Dermis microvascular lymphatic vessel endothelial cell (primary cell): ENCODE data around the gene CHSY3. TPM values are rescaled to one million over a fixed set of nuclear protein-coding genes. Genes with fewer than 3 reads are reported as not detected.

Experiments used
- DNase-seq, 2 donors: peaks; one replicate each; pipeline versions ENCODE4 v3.0.0 to v3.0.0-alpha.2; 2010; ENCODE audit warnings: low read depth in 2 of 2
- total RNA-seq: library from RNA; depleted of rRNA; stranded (reverse); fragments of >200 nt; gene quantifications from 2 replicates; pipeline ENCODE4 v1.2.1, GENCODE V29; 2014

CHSY3 gene
- total RNA-seq, 1 donor from 2014 or later = 3.0 TPM

DNA sequence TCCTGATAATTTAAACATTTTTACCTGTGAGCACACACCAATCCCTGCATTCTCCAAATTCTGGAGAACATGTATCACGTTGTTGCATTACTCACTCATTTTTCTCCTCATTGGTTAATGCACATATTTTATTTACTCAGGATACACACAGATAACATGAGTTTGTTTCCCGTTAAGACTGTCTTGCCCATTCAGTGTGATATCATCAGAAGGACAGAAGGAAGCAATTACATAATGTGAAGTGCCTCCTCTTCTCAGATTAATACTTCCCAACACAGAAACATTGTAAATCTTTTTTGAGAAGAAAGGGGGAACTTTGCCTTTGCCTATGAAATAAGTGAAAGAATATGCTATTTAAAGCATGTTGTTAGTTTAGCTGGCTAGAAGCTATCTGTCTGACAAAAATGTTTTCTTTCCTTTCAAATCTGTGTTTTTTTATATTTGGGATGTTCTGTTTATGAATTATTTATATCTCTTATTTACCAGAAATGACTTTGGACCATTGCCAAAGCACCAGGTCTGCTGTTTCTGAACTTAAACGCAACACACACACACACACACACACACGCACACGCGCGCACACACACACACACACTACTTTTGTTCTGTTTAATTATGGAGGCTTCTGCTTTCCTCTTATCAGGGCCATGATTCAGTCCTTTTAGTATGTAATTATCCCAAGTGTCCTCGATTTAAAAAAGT lies 186.5 kb downstream of the CHSY3 start:
- DNase-seq = no peak

DNA sequence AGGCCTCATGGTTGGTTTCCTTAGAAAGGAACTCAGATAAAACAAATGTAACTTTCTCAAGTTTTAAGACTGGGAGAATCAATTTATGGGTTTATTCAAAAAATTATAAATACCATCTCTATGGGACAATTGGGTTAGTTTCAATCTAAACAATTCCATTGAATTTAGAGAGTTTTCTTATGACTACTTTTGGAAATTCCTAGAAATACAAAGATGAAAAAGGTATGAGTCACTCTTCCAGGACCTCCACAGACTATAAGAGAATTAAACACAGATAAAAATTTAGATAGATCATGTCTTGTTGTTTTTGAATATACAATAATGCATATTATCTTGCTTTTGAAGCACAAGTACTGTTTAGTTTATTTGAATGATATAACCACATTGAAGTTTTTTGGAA lies 188.7 kb downstream of the CHSY3 start:
- no peak for DNase-seq

- DNase-seq = no peak
These were observed 192.2 kb downstream of the CHSY3 start for GRCh38 chr5:130096483-130096882.

- no peak for DNase-seq
These were observed 194.7 kb downstream of the CHSY3 start for GRCh38 chr5:130099008-130099407.

DNA sequence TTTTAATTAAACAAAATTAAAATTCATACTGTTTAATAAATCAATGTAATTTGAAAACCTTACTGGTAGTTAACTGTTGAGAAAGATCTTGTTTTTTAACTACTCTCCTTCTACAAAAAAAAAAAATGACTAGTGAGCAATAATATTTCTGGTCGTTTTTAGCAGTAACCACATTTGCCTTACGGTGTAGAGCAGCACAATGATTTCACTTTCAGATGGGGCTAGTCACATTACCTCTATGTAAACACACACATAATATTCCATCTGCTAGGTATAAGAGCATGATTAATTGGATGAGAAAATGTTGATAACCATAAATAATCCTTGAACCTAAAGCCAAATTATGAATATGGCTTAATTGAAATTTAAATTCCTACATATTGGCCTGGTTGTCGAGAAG lies 198.1 kb downstream of the CHSY3 start:
- no peak for DNase-seq

GRCh38 chr5:130102960-130103359 lies 198.7 kb downstream of the CHSY3 start:
- DNase-seq = no peak

GRCh38 chr5:130104895-130105688 lies 200.8 kb downstream of the CHSY3 start:
- no peak for DNase-seq

DNA sequence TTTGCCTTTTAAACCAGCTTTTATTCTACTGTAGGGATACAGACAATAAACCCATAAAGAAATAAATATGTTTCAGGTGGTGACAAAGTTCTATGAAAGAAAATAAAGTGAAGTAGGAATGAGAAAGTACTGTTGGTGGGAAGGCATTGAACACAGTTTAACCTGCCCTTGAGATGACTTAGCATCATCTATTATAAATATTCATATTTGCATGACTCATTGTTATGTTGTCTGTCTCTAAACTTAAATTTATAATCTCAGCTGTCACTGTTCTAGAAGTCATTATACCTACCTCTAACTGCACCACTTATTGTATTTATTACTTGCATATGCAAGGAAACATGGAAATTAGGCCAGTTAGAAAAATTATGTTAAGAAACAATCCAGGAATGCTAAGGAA lies 202.2 kb downstream of the CHSY3 start:
- DNase-seq = no peak

DNA sequence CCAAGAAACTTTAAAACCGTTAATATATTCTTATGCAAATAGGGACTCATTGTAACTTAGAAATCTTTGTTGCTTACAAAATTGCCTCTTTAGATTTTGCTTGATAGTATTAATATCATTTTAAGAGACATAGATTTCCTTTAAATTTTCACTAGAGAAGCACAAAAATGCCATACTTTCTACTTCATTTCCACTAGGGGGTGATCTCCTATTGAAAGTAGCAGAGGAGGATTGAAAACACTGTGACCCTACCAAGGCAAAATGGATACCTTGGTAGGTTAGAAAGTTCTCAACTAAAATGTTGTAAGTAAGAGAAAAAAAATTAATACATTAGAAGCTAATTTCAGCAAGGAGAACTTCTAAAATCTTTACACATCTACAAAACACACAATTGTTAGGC lies 204.9 kb downstream of the CHSY3 start:
- DNase-seq = peak; percentile 21 to 42

GRCh38 chr5:130110328-130110727 lies 206.1 kb downstream of the CHSY3 start:
- no peak for DNase-seq

DNA sequence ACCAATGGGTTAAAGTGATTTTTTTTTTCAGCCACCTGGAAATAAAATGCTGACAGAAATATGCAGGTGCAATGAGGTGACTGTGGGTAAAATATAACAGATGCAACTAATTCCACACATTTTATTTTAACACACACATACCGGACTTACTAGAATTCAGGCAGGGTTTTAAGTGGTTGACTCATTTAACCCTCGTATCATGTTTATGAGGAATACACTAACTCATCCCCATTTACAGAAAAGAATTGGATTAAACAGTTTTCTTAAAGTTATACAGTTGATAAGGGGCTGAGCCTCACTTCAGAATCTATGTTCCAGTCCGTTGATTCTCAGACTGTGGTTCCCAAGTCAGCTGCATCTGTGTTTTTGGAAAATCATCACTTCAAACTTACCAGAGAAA lies 207.5 kb downstream of the CHSY3 start:
- DNase-seq = no peak

DNA sequence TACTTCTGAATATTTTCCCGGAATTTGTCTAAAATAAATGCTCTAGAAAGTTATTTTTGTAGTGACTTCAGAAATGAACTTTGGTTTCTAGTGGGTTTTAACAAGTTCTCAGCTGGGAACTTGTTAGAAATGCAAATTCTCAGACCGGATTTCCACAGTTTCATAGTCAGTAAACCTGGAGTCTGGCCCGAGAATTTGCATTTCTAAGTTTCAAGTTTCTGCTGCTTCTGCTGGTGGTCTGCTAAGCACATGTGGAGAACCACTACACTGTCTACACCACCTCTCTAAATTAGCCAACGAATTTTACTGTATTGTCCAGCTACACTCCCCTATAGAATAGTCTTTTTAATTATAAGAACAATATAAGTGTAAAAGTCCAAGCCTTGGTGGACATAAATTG lies 208.0 kb downstream of the CHSY3 start:
- DNase-seq = no peak

- DNase-seq = no peak
These were observed 211.4 kb downstream of the CHSY3 start for GRCh38 chr5:130115686-130116085.

DNA sequence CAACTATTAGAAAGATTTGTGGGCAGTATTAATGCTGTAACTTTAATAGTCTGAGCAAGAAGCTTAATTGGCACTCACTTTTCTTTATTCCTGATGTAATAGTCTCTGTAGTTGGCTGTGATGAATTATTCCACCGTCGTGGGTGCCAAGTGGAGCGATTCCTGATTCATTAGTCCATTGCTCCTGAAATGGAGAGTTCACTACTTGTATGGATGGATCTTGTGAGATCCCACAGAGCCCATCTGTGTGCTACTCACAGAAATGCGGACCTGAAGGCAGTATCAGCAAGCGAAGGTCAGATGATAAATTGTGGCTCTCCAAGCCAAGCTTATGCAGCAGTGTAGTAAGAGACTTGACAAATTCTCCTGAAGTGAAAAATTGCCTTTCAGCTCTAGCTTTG lies 212.2 kb downstream of the CHSY3 start:
- no peak for DNase-seq

DNA sequence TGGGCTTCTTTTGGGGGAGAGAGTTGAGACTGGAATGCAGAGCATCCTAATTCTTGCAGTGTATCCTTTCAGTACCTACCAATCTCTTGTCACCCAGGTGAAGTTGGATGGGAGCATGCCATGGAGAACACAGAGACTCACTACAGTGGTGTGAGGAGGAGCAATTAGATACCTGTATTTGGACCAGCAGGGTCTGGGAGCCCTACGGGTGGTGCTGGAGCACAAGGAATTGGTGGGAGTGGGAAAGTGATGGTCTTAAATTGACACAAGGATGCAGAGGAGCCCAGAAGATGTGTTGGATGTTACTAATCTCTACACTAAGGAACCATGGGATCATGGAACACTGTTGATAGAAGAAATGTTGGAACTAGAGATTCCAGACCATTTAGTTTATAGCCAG lies 212.7 kb downstream of the CHSY3 start:
- no peak for DNase-seq

DNA sequence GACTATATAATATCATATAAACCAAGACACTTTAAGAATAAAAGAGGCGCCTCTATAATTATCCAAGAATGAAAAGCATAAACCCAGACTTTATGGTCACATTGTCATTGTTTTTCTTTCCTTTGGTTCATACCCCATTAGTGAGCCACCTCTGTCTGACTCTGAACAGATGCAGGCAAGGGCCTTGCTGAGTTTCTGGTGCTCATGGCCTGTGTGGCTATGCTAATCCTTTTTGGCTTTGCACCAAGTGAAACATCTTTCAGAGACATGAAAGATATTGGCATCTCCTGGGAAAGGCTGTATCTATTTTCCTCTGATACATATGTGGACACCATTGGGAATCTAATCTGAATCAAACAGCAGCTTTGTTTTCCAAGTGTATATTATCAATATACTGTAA lies 222.5 kb downstream of the CHSY3 start:
- DNase-seq = no peak

- DNase-seq = peak in 1 of 2 donors; percentile 30
These were observed 231.2 kb downstream of the CHSY3 start for GRCh38 chr5:130135506-130135905.

DNA sequence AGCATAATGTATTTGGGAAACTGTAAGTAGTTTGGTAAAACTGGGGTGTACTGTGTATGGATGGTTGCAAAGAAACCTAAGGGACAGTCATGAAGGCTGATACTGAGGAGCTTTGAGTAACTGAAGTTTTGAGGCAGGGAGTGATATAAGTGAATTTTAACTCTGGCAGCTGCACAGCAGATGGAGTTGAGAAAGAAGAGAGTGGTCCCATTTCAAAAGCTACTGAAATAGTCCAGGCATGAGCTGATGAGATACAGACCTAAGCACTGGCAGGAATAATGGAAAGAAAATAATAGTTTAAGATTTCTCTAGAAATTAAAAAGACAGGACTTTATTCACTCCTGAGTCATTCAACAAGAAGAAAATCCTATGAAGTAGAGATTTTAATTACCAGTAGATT lies 232.0 kb downstream of the CHSY3 start:
- no peak for DNase-seq

GRCh38 chr5:130137681-130138080 lies 233.4 kb downstream of the CHSY3 start:
- no peak for DNase-seq

DNA sequence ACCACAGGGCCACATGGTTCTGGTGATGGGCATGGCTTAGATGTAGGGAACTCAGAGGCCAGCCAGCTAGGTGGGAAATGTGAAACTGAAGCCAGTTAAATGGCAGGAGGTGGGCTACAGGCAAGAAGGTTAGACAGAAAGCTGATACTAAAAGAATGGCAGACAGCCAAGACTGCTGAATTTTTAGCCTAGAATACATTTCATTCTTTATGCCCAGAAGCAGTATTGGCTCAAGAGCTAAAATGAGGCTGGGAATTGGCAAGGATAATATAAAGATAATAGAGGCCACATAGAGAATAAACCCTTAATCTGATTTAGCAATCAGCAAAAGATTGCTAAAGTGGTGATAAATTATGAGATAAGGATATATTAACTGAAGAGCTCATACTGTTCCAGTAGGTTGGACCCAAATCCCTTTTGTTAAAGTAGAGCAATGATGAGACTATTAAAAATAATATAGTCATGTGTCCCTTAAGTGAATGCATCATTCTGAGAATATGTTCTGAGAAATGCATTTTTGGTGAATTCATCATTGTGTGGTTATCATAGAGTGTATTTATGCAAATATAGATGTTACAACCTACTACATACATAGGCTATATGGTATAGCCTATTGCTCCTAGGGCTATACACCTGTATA lies 234.3 kb downstream of the CHSY3 start:
- no peak for DNase-seq

GRCh38 chr5:130141659-130142320 lies 237.5 kb downstream of the CHSY3 start:
- DNase-seq = peak; percentile 5 to 58

GRCh38 chr5:130151239-130151638 lies 247.0 kb downstream of the CHSY3 start:
- DNase-seq = no peak
